GM18870 (cell line): ENCODE results near the gene NPR1.
"Not testable (repeated sequence)": the region's sequence is repeated elsewhere in the genome, so short reads cannot be mapped to it uniquely, and the experiment has no call there.

Experiments used
- ATAC-seq: cut with Tn5 transposase; IDR thresholded peaks from one replicate; pipeline ENCODE4 v1.9.1; 2021; ENCODE audit warnings: moderate library complexity; ENCODE audit not compliant: unreplicated experiment

The NPR1 gene

DNA sequence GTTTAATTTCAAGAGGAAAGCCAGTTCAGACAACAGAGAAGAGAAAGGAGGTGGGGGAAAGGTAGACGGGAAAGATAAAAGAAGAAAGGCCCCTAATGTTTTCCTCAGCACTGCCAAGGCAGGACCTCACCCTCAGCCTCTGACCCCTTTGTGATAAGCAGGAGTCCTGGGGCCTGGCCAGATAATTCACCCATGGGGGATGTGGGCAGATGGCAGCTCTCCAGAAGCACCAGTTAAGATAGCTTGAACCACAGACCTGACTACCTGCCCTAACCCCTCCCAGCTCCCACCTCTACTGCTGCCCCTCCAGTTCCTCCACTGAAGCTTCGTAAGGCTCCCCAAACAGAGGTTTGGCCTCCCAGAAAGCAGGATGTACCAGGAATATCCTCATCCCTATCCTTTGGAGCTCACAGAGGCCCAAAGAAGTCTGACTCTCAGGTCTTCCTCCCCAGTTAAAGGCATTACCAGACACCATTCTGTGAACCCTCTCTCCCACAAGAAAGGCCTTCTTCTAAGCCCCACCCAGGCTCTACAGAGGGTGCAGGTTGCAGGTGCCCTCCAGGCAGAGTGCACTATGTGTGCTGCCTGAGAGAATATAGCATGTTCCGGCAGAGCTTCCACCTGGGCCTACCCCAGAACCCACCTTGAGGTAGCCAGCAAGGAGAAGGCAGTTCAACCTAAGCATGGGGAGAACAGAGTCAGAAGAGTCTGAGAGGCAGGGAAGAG, 29.2 kb upstream of the NPR1 start:
- no peak for ATAC-seq

DNA sequence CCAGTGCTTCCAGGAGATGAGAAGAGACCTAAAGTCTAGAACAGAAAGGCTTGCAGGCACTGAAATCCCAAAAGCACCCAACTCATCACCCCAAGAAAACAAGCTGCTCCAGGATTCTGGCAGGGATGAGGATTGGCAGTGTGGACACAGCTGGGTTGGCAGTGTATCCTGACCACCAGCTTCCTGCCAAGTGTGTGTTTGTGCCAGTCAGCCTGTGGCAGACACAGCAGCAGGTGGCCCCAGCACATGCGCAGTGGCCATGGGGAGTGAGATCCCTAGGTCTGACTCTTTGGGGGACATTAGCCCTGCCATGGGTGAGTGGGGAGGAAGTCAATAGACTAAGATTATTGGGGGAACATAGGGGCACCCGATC, 28.6 kb upstream of the NPR1 start:
- no peak for ATAC-seq

- no peak for ATAC-seq
Observed at GRCh38 chr1:153651771-153652170, 26.7 kb upstream of the NPR1 start.

DNA sequence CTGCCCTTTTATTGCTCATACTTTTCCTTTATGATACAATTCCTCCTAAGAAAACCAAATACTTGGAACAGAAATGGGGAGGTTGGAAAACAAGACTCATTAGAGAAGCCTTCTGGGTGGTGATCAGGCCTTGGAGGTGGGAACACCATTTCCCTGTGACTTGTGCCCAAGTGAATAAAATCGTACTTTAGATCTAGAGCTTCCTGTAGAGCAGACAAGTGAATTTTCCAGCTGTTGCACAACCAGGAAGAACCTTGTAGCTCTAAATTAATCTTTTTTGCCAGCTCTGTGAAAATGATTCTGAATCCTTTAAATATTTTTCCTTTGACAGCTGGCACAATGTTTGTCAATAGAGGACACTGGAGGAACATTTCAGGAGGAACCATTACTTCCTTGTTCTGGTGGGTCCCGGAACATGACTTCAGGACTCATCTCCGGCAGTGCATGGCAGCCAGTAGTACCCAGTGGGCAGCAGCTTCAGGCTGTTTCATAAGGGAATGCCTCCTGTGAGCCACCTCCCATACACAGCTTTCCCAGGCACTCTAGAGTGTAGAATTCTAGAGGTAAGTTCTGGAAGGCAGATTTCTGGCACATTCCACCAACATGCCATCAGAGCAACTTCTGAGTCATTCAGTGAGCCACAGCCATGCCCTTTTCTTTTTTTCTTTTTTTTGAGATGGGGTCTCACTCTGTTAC, 25.5 kb upstream of the NPR1 start:
- ATAC-seq, result no peak

- ATAC-seq, result no peak
Observed at GRCh38 chr1:153655333-153655732, 23.2 kb upstream of the NPR1 start.

DNA sequence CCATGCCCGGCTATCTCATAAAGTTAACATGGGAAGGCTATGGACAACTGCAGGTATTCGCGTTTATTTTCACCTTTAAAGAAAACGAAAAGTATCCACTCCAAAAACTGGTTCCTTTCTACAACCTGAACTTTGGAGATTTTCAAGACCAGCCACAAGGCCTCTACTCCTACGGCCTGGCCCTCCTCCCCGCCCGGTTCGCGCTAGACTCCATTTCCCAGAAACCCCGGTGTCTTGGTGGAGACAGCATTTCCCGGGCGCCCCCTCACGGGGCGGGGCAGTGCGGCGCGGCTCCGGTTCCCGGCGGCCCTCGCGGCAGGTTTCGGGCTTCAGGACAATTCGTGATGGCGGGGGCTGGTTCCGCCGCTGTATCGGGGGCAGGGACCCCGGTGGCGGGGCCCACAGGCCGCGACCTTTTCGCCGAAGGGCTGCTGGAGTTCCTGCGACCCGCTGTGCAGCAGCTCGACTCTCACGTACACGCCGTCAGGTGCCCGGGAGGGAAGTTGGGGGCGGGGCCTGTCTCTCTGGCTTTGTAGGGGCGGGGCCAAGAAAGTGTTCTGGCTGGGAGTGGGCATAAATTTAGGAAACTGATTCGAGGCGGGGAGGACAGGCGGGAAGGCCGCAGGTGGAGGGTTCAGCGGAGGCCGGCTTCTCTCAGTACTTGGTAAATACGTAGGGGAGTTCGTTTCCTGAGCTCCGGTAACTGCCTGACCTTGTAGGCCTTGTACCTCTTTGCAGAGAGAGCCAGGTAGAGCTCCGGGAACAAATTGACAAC, 19.9 kb upstream of the NPR1 start, which contains the start of gene SNAPIN:
TSS of gene SNAPIN (plus strand) at position 304 of the 775 bp plus-strand sequence. CDS start at position 345, 41 bp downstream.
- peak; percentile 63 for ATAC-seq

GRCh38 chr1:153659175-153659534, 19.3 kb upstream of the NPR1 start:
- no peak for ATAC-seq

DNA sequence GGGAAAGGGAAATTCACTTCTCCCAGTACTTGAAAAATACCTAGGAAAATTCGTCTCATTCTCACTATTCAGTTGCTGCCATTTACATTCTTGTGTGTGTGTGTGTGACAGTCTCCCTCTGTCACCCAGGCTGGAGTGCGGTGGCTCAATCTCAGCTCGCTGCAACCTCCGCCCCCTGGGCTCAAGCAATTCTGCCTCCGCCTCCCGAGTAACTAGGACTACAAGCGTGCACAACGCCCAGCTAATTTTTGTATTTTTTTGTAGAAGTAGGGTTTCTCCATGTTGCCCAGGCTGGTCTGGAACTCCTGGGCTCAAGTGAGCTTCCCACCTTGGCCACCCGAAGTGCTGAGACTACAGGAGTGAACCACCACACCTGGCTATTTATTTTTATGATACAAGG, 18.8 kb upstream of the NPR1 start:
- ATAC-seq, result no peak

DNA sequence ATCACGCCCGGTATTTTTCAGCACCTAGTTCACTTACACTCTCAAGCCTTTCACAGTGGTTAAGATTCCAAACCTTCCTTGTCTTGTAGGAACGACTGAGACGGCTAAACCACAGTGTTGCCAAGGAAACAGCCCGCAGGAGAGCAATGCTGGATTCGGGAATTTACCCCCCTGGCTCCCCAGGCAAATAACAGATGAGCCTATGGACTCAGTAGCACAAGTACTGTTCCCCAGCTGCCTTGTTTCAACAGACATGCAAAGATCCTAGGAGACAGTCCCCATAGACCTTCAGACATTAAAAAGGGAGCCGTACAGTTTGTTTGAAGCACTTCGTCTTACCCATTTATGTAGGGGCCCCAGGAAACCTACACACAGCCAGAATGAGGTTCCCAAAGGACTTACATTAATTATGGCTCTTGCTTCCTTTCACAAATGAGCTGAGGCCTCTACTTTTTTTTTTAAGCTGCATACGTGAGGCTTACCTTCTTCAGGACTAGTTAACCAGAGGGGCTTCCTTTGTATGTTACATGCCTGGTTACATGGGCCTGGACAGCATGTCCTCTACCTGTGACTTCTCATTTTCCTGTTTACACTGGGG, 17.3 kb upstream of the NPR1 start:
- ATAC-seq, result no peak

- ATAC-seq, result no peak
Observed at GRCh38 chr1:153662269-153662668, 16.2 kb upstream of the NPR1 start.

GRCh38 chr1:153663211-153663610, 15.3 kb upstream of the NPR1 start:
- no peak for ATAC-seq

- ATAC-seq, result no peak
Observed at GRCh38 chr1:153667439-153667838, 11.0 kb upstream of the NPR1 start.

GRCh38 chr1:153668672-153669071, 9.8 kb upstream of the NPR1 start:
- ATAC-seq, result not testable (repeated sequence)

DNA sequence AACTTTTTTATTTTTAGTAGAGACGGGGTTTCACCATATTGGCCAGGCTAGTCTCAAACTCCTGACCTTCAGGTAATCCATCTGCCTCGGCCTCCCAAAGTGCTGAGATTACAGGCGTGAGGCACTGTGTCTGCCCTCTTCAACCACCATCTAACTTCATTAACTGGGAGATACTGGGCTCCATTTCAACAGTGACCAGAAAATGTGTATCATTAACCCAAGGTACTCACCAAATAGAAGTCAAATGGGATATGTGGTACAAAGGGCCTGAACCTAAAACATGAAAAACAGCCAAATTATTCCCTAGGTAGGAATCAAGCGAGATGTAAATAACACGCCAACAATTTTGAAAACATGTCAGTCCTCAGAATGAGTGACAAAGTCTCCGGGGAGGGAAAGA, 8.9 kb upstream of the NPR1 start:
- ATAC-seq, result no peak

DNA sequence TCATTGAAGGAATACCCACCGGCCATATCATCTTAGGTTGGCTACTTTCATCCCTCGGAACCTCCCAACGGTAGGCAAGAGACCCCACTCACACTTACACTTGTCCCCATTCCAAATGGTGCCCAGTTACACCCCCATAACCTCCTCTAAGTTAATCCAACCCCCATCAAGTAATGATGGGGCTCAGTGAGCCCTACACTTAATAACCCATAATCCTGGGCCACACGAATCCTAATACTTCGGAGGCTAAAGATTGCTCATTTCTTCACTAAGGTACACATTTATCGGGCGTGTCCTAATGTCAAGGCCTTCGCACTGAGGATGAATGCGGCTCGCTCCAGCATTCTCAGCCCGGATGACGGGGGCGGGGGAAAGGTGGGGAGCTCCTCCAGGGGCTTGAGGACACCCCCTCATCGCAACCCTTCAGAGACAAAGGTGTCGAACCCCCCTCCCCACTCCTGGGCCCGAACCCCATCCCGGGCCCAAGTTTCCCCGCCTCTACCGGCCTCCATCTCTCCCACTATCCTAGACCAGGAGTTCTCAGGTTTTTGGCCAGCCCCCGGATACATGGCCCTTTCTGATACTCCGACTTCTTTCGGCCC, 8.1 kb upstream of the NPR1 start:
- ATAC-seq, result no peak

DNA sequence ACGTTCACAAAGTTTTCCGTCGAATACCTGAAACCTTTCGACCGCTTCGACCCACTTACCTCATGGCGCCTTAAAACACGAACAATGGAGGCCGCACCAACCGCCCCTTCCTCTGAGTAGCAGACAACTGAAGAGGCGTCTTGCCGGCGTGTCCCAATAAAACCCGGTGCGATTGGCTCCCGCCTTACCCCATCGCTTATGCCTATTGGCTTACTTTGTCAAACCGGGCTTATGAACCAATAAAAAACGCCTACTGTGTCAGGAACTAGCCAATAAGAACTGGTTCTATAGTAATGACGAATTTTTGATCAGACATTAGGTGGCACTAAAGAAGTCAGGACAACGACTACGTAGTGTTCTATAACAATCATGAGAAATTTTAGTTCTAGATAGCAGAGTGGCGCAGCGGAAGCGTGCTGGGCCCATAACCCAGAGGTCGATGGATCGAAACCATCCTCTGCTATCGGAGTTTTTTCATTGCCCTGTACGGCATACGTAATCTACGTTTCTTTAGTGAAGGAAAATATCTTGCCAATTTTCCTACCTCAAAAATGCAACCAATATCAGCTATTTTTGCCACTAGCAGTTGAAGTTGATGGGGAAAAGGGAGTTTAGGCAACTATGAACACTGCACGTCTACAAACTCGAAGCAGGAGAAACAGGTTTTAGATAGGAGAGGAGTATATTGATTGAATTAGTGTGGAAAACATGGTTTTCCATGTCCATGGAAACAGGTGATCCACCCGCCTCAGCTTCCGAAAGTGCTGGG, 7.4 kb upstream of the NPR1 start, which contains the start of gene ILF2:
TSS of gene ILF2 (minus strand) at position 135 of the 769 bp plus-strand sequence. CDS start at position 64, 71 bp downstream.
- ATAC-seq, result peak; percentile 96

GRCh38 chr1:153671628-153672353, 6.7 kb upstream of the NPR1 start:
- ATAC-seq, result not testable (repeated sequence)

GRCh38 chr1:153673511-153673910, 5.0 kb upstream of the NPR1 start:
- ATAC-seq, result no peak

- ATAC-seq, result no peak
Observed at GRCh38 chr1:153677718-153678518, 570 bp upstream of the NPR1 start.
